SK-N-DZ (cell line): Measurements from ENCODE around the gene ATF3.
A peak's percentile ranks its signal among the peaks of the same experiment; 100 is the strongest.

Source experiments
- DNase-seq: peaks from one replicate; pipeline ENCODE4 v3.0.0-alpha.2; 2015; ENCODE audit warnings: low spot score

Gene ATF3

GRCh38 chr1:212607913-212608391, 609 bp upstream of the ATF3 start:
- DNase-seq: no peak

GRCh38 chr1:212608959-212609700, 569 bp downstream of the ATF3 start:
- peak; percentile 44 for DNase-seq

DNA sequence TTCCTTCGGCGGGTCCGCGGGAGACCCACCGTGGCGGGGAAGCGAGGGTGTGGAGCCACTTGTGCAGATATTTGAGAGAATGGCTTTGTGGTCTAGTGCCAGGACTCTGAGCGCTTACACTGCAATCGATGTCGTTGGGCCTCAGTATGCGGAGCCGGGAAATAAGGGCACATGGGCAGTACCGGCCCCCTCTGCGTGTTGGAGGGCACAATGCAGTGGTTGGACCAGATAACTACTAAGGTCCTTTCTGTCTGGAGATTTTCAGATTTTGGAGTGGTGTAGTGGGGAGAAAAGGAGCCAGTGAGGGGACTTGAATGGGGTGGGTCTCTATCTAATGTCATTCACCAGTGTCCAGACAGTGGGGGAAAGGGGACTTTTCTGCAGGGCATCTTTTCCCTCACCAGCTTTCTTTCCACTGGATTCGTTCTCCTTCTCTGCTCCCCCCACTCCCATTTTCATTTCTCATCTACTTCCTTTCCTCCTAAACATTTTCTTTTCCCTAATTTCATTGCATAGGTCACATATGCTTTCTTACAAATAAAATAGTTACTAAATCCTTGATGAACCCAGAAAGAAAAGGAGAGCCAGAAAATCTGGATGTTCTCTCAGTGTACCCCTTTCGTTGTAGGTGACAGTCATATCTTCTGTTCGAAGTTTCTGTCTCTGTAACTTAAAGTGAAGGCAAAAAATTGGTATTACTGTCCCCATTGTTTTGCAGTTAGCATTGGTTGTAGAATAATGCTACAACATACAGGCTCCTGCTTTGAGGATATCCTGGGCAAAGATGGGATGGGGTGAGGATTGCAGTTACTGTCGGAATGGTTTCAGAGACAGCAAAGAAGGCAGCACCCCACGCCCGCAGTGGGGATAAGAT, 1.4 kb downstream of the ATF3 start:
- DNase-seq: no peak

DNA sequence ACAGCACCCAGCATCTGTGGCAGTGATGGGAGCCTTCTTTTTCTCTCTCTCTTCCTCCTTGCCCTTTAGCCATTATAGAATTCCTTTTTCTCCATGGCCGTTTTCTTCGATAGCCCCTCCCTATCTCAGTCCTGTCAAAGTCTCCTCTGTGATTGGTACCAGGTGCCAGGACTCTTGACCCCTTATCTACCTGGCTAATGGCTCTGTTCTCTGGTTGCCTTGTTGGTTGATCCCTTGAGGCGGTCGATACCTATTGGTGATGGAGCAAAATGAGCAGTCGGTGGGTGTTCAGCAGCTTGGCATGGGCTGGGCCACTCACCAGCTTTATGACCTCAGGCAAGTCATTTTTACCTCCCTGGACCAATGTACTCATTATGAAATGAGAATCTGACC, 2.0 kb downstream of the ATF3 start:
- DNase-seq: no peak

DNA sequence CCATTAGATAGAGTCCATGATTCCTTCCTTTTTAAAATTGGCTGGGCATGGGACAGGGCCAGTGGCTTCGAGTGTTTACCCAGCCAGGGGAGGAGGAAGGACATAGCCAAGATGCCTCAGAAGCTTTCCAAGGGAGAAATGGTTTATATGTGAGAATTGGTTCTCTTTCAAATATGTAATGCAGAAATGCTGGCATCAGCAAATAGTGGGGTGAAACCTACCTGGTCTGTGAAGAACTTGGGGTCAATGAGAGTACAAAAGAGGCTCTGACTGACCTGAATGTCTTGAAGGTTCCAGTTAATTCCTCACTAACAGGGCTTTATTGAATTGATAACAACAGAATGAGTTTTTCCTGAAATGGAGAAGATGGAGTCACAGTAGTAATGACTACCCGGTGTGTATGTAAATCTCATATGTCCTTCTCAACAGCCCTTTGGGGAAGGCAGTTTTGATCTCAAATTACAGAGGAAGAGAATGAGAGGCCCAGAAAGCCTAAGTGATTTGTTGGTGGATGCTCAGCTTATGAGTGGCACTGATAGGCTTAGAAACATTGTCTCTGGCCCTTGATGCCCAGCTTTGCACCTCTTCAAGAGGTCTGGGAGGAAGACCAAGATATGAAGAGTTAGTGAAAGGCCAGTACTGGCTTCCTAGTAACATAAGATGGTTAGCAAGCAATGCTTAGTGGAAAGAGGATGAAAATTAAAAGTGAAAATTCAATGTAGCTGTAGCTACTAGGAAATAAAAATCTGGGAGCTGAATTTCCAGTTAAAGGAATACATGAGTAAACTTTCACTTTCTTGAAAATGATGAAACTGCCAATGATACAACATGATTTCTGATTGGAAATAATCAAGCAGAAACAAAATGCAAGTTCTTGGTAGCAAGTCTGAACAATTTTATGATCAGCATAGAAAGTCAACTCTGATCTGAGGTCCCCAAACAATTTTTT, 2.7 kb downstream of the ATF3 start:
- no peak for DNase-seq

DNA sequence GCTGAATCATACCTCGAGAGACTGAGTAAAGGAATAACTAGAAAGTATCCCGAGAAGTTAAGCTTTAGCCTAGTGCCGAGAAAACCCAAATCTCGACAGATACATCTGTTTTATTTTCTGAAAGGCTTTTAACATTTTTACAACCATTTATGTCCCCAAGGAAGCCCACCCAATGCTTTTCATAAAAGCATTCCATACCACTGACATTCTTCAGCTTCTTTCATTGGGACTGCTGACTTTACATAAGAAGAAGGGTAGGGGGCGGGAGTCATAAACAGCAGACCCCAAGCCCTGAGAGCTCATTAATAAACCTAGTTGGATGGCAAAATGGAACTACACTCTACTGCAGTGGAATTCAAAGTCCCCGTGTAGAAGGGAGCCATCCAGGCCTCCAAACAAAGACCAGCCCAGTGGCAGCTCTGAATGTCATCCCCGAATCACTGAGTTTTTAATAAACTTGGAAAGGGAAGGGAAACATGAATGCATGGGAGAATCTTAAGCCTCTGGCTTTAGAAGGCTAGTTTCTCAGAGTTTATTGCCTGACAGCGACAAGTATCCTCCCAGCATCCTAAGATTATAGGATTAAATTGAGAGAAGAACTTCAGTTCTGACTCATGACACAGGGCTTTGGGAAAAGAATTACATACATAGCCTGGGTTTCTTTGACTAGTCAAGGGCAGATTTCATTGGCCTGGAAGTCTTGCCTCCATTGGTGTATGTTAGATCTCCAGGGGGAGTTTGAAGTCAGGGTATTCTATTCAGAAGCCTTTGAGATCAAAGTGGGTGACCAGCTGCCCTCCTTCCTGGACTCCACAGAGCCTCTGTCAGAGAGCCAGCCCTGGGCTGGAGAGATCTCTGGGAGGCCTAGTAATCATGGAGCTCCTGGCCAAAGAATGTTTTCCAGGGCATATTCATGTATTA, 3.7 kb downstream of the ATF3 start:
- no peak for DNase-seq

DNA sequence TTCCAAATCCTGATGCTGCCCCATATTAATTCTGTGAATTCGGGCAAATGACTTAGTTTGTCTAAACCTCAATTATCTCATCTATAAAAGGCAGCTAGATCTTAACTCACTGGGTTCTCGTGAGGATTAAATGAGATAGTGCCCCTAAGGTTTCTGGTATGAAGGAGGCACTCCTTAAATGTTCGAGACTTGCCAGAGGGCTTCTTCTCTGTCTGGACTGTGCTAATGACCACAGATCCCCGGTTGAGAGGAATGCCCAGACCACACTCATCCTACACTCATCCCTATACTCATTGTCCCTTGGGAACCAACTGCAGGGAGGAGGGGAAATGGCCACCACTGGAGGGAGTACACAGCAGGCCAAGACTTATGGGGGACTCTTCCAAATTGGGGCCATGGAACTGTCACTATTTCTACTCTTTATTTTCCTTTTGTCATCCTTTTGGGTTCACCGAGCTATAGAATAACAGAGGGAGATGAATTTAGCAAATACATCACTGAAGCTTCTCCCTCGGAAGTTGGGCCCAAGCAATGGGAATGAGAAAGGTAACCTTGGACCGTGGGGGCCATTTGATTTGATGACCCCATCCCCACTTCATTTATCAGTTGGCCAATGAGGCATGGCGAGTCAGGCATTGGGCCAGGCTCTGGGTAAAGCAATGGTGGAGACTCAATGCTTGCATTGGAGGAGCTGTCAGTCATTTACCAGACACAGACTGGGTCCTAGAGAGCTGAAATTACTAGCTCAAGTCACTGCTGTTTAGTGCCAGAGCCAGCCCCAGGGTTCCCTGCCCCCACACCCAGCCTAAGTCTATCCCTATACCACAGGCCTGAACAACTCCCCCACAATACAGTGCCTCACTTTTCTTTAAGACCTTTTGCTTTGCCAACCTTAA, 5.1 kb downstream of the ATF3 start:
- DNase-seq: no peak

- DNase-seq: no peak
Observed at GRCh38 chr1:212614453-212615200, 6.1 kb downstream of the ATF3 start.

GRCh38 chr1:212615201-212615470, 6.6 kb downstream of the ATF3 start:
- no peak for DNase-seq

DNA sequence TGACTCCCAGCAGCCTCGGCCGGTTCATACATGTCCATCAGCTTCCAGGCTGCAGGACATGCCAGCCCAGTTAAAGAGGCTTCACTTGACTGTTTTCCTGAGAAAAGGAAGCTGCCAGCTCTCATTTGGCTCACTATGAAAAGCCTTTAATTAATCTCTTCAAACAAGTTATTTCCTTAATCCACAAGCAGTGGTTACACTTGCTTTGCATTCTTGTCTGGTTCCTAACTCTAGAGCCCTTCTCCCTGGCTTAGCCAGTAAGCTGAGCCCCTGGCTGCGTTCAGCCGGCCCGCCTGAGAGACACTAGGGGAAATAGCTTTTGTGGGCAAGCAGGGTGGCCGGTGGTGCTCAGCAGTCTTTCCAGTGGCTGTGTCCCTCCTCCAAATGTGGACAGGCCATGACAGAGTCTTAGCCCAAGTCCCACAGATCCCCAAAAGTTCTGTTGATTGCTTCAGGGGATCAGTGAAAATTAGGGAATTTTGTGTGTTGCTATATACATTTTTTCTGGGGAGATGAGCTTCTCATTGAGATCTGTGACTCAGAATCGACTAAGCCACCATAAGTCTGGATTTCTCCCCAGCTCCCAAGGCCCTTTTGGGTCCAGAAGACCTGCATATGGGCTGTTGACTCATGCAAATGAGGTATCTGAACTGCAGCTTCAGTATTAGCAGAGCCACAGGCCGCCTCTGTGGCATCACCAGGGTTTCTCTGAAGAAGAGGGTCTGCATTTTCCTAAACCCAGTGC, 10.1 kb downstream of the ATF3 start:
- DNase-seq: no peak

GRCh38 chr1:212620293-212620692, 11.7 kb downstream of the ATF3 start:
- DNase-seq: no peak

GRCh38 chr1:212621043-212621948, 12.7 kb downstream of the ATF3 start:
- no peak for DNase-seq

DNA sequence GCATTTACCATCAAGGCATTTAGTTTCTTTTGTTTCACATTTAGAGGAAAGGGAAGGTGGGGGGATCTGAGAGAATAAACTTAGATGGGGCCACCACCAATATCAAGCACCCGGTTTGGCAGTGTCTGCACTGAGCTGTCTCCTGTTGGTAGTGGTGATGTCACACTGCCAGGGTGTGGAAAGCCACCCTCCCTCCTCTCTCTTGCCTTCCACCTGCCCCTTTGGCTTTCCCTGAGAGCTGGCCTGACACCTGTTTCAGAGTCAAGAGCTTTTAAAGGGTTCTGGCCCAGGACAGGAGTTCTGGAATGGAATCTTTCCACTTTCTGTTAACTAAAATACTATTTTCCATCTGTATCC, 13.4 kb downstream of the ATF3 start:
- no peak for DNase-seq

GRCh38 chr1:212622467-212622866, 13.9 kb downstream of the ATF3 start:
- DNase-seq: no peak

DNA sequence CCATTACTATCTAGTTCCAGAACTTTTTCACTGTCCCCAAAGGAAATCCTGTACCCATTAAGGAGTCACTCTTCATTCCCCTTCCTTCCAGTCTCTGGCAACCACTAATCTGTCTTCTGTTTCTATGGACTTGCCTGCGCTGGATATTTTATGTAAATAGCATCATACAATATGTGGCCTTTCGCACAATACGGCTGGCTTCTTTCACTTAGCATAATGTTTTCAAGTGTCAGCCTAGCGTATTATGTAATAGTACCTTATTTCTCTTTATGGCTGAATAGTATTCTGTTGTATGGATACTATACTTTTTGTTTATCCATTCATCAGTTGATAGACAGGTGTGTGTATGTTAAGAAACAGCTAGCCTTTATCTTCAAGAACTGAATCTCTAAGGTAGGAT, 14.3 kb downstream of the ATF3 start:
- no peak for DNase-seq

DNA sequence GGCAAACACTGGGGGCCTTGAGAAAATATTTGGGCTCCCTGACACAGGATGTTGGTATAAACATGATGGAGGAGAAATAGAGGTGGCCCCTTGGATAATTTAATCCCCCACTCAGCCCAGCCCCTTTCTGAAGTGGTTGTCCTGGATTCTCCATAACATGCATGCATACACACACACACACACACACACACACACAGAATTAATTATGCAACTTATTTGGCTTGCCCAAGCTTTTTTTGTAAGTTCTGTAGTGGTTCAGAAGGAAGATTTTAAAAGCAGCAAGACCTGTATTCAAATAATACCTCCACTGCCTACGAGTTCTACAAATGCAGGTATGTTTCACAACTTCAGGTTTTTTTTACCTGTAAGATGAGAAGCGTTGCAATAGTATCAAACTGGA, 15.0 kb downstream of the ATF3 start:
- no peak for DNase-seq

- DNase-seq: no peak
Observed at GRCh38 chr1:212624976-212625501, 16.5 kb downstream of the ATF3 start.
